BE2C (cell line): ENCODE data around the gene KIF5A.

Source experiments
- DNase-seq: peaks from one replicate; pipeline ENCODE4 v3.0.0-alpha.2; 2020
- H3K27me3 ChIP-seq: fragments of 250-450 bp; sonication (Bioruptor Pico); 2 replicates; pipeline ENCODE4 v1.5.1; 2020; ENCODE audit warnings: mild to moderate bottlenecking
- H3K36me3 ChIP-seq: fragments of 250-450 bp; sonication (Bioruptor Pico); 2 replicates; pipeline ENCODE4 v1.5.1; 2020; ENCODE audit warnings: mild to moderate bottlenecking
- H3K4me1 ChIP-seq: fragments of 250-450 bp; sonication (Bioruptor Pico); 2 replicates; pipeline ENCODE4 v1.5.1; 2020
- H3K4me3 ChIP-seq: 2 replicates; pipeline ENCODE4 v1.5.1; 2011; ENCODE audit warnings: low read depth, low read length
- H3K9me3 ChIP-seq: fragments of 250-450 bp; sonication (Bioruptor Pico); 2 replicates; pipeline ENCODE4 v1.5.1; 2020
- CTCF ChIP-seq: IDR thresholded peaks from 2 replicates; pipeline ENCODE4 v1.5.1; 2012; ENCODE audit warnings: mild to moderate bottlenecking, low read depth, low read length

KIF5A gene

GRCh38 chr12:57519796-57520052, 30.1 kb upstream of the KIF5A start:
- TF ChIP-seq CTCF = no peak
- Histone ChIP-seq H3K9me3 (no peaks in the 10 kb centered on the region), H3K4me3 (peak overlapping the region; percentile 100), H3K36me3 (peaks cover 46% of the 10 kb centered on the region), H3K27me3 (no peaks in the 10 kb centered on the region), H3K4me1 (peaks cover 17% of the 10 kb centered on the region)
- no peak for DNase-seq

GRCh38 chr12:57520053-57520818, 29.6 kb upstream of the KIF5A start, which contains the start of gene DDIT3:
DDIT3 (minus strand) TSS chr12:57520514; CDS start chr12:57517406, 3,108 bp downstream.
- TF ChIP-seq CTCF = no peak
- H3K27me3 ChIP-seq = no peaks in the 10 kb centered on the region
- H3K36me3 ChIP-seq = peaks cover 45% of the 10 kb centered on the region
- H3K4me3 ChIP-seq = peak within 1 kb of the TSS; percentile 100
- DNase-seq = peak; percentile 100
- peaks cover 17% of the 10 kb centered on the region for H3K4me1 ChIP-seq
- no peaks in the 10 kb centered on the region for H3K9me3 ChIP-seq

- DNase-seq = peak; percentile 73
- Histone ChIP-seq H3K4me3 (peak overlapping the region; percentile 53), H3K27me3 (no peaks in the 10 kb centered on the region), H3K36me3 (peaks cover 37% of the 10 kb centered on the region), H3K4me1 (peaks cover 17% of the 10 kb centered on the region), H3K9me3 (no peaks in the 10 kb centered on the region)
- peak; percentile 26 for TF ChIP-seq CTCF
These were observed 28.3 kb upstream of the KIF5A start for GRCh38 chr12:57521525-57522010.

GRCh38 chr12:57522011-57522886, 27.6 kb upstream of the KIF5A start, which contains the start of gene MBD6:
MBD6 (plus strand) TSS chr12:57522824; CDS start chr12:57524304, 1,480 bp downstream.
- no peak for TF ChIP-seq CTCF
- Histone ChIP-seq H3K9me3 (no peaks in the 10 kb centered on the region), H3K27me3 (no peaks in the 10 kb centered on the region), H3K4me3 (peak within 1 kb of the TSS; percentile 92), H3K4me1 (peaks cover 17% of the 10 kb centered on the region), H3K36me3 (peaks cover 35% of the 10 kb centered on the region)
- DNase-seq = peak; percentile 93

- Histone ChIP-seq H3K9me3 (no peaks in the 10 kb centered on the region), H3K4me3 (peak overlapping the region; percentile 92), H3K27me3 (no peaks in the 10 kb centered on the region), H3K36me3 (peaks cover 34% of the 10 kb centered on the region), H3K4me1 (peaks cover 17% of the 10 kb centered on the region)
- DNase-seq = peak; percentile 50
- TF ChIP-seq CTCF = no peak
These were observed 26.7 kb upstream of the KIF5A start for GRCh38 chr12:57522887-57523705.
